Epithelial cell of umbilical artery (primary cell): ENCODE results near the gene PLSCR3. TPM values are rescaled to one million over a fixed set of nuclear protein-coding genes. Genes with fewer than 3 reads are reported as not detected.

Experiments
- total RNA-seq: library from RNA; depleted of rRNA; stranded (reverse); fragments of >200 nt; gene quantifications from 2 replicates; pipeline ENCODE4 v1.2.3, GENCODE V29; 2014

Gene PLSCR3
- total RNA-seq = 8.4 and 15.3 TPM in 2 replicates

GRCh38 chr17:7394452-7395191 is at the start of gene PLSCR3:
Gene PLSCR3 (minus strand): TSS chr17:7394525. CDS start chr17:7394110, 415 bp downstream.

GRCh38 chr17:7439462-7440112 is 45.3 kb upstream of the PLSCR3 start, which contains the start of gene FGF11:
Gene FGF11 (plus strand): TSS chr17:7439512. CDS start chr17:7439621, 109 bp downstream.

GRCh38 chr17:7428557-7428956 is 34.2 kb upstream of the PLSCR3 start, which contains the start of gene SPEM3:
Gene SPEM3 (plus strand): TSS chr17:7428857. CDS start chr17:7428903, 46 bp downstream.

GRCh38 chr17:7425316-7425715 is 31.0 kb upstream of the PLSCR3 start, which contains the start of gene SPEM2:
Gene SPEM2 (plus strand): TSS chr17:7425616. CDS start chr17:7425689, 73 bp downstream.

GRCh38 chr17:7419819-7420610 is 25.7 kb upstream of the PLSCR3 start, which contains the start of gene SPEM1:
Gene SPEM1 (plus strand): TSS chr17:7420324. CDS start chr17:7420385, 61 bp downstream.

GRCh38 chr17:7407485-7408251 is 13.3 kb upstream of the PLSCR3 start, which contains the start of gene NLGN2:
Gene NLGN2 (plus strand): TSS chr17:7407845. CDS start chr17:7408256, 411 bp downstream.

GRCh38 chr17:7403977-7404736 is 9.8 kb upstream of the PLSCR3 start, which contains the start of gene TMEM256:
Gene TMEM256 (minus strand): TSS chr17:7404097. CDS start chr17:7404084, 13 bp downstream.

GRCh38 chr17:7380855-7381683 is 13.3 kb downstream of the PLSCR3 start, which contains the start of gene TNK1:
Gene TNK1 (plus strand): TSS chr17:7381089. CDS start chr17:7382927, 1,838 bp downstream.

GRCh38 chr17:7355053-7355452 is 39.3 kb downstream of the PLSCR3 start, which contains the start of gene TMEM95:
Gene TMEM95 (plus strand): TSS chr17:7355156. CDS start chr17:7355205, 49 bp downstream.

GRCh38 chr17:7351665-7352502 is 42.4 kb downstream of the PLSCR3 start, which contains the start of gene KCTD11:
Gene KCTD11 (plus strand): TSS chr17:7352162.

Other genes starting within 250 kb of the PLSCR3 start
- 5.5 and 9.1 TPM in 2 replicates for gene ASGR1, start 215.2 kb downstream of the PLSCR3 start, total RNA-seq
- gene DLG4, start 174.7 kb downstream of the PLSCR3 start, total RNA-seq = 7.8 and 10.4 TPM in 2 replicates
- gene ACADVL, start 174.6 kb downstream of the PLSCR3 start, total RNA-seq = 164 and 179 TPM in 2 replicates
- gene DVL2, start 160.0 kb downstream of the PLSCR3 start, total RNA-seq = 36.1 and 40.6 TPM in 2 replicates
- 39.7 and 43.9 TPM in 2 replicates for gene PHF23, start 155.1 kb downstream of the PLSCR3 start, total RNA-seq
- 52.1 and 157 TPM in 2 replicates for gene GABARAP, start 152.1 kb downstream of the PLSCR3 start, total RNA-seq
- gene CTDNEP1, start 142.8 kb downstream of the PLSCR3 start, total RNA-seq = 14.1 and 19.5 TPM in 2 replicates
- gene ELP5, start 142.3 kb downstream of the PLSCR3 start, total RNA-seq = 48.8 and 52.3 TPM in 2 replicates
- gene CLDN7, start 132.0 kb downstream of the PLSCR3 start, total RNA-seq = 12.9 and 15.6 TPM in 2 replicates
- gene SLC2A4, start 112.8 kb downstream of the PLSCR3 start, total RNA-seq = under 0.01 and 0.30 TPM in 2 replicates
- 0.15 TPM in 1 of 2 replicates, not detected in the other for gene YBX2, start 99.9 kb downstream of the PLSCR3 start, total RNA-seq
- gene EIF5A, start 86.9 kb downstream of the PLSCR3 start, total RNA-seq = 761 and 967 TPM in 2 replicates
- 34.8 and 60.0 TPM in 2 replicates for gene GPS2, start 79.2 kb downstream of the PLSCR3 start, total RNA-seq
- 12.0 and 17.9 TPM in 2 replicates for gene NEURL4, start 65.2 kb downstream of the PLSCR3 start, total RNA-seq
- gene ACAP1, start 58.0 kb downstream of the PLSCR3 start, total RNA-seq = not detected in 2 replicates
- gene KCTD11, start 42.4 kb downstream of the PLSCR3 start, total RNA-seq = 1.9 and 2.9 TPM in 2 replicates
- gene TMEM95, start 39.4 kb downstream of the PLSCR3 start, total RNA-seq = not detected in 2 replicates
- gene TNK1, start 13.4 kb downstream of the PLSCR3 start, total RNA-seq = 0.91 TPM in 1 of 2 replicates, not detected in the other
- gene TMEM256, start 9.6 kb upstream of the PLSCR3 start, total RNA-seq = 71.3 and 188 TPM in 2 replicates
- gene NLGN2, start 13.3 kb upstream of the PLSCR3 start, total RNA-seq = 2.1 and 2.6 TPM in 2 replicates
- gene SPEM1, start 25.8 kb upstream of the PLSCR3 start, total RNA-seq = not detected in 2 replicates
- not detected in 2 replicates for gene SPEM2, start 31.1 kb upstream of the PLSCR3 start, total RNA-seq
- not detected in 2 replicates for gene SPEM3, start 34.3 kb upstream of the PLSCR3 start, total RNA-seq
- 5.6 and 7.5 TPM in 2 replicates for gene TMEM102, start 40.9 kb upstream of the PLSCR3 start, total RNA-seq
- gene FGF11, start 45.0 kb upstream of the PLSCR3 start, total RNA-seq = 0.15 and 0.32 TPM in 2 replicates
- gene CHRNB1, start 50.5 kb upstream of the PLSCR3 start, total RNA-seq = 4.5 and 6.5 TPM in 2 replicates
- 6.7 and 7.1 TPM in 2 replicates for gene ZBTB4, start 85.1 kb upstream of the PLSCR3 start, total RNA-seq
- not detected in 2 replicates for gene SLC35G6, start 86.9 kb upstream of the PLSCR3 start, total RNA-seq
- gene POLR2A, start 89.8 kb upstream of the PLSCR3 start, total RNA-seq = 54.1 and 66.9 TPM in 2 replicates
- gene TNFSF12, start 154.5 kb upstream of the PLSCR3 start, total RNA-seq = 3.6 and 6.5 TPM in 2 replicates
- 0.46 and 1.6 TPM in 2 replicates for gene TNFSF13, start 164.2 kb upstream of the PLSCR3 start, total RNA-seq
- gene SENP3, start 167.4 kb upstream of the PLSCR3 start, total RNA-seq = 92.9 and 115 TPM in 2 replicates
- 1.1 and 1.3 TPM in 2 replicates for gene CD68, start 185.1 kb upstream of the PLSCR3 start, total RNA-seq
- 117 and 125 TPM in 2 replicates for gene MPDU1, start 189.3 kb upstream of the PLSCR3 start, total RNA-seq
- not detected in 2 replicates for gene SOX15, start 195.6 kb upstream of the PLSCR3 start, total RNA-seq
- 39.2 and 47.7 TPM in 2 replicates for gene FXR2, start 220.4 kb upstream of the PLSCR3 start, total RNA-seq
- 24.0 and 24.3 TPM in 2 replicates for gene SAT2, start 233.3 kb upstream of the PLSCR3 start, total RNA-seq
- gene SHBG, start 235.6 kb upstream of the PLSCR3 start, total RNA-seq = not detected in 2 replicates